NCI-H774 (cell line): ENCODE results near the gene DET1.
A peak's percentile ranks its signal among the peaks of the same experiment; 100 is the strongest.
"Not testable (repeated sequence)": the region's sequence is repeated elsewhere in the genome, so short reads cannot be mapped to it uniquely, and the experiment has no call there.

Experiments
- DNase-seq: peaks from one replicate; lab custom pipeline; 2025; lab: John Stamatoyannopoulos, UW

Gene DET1

GRCh38 chr15:88493844-88494243 is 52.6 kb downstream of the DET1 start:
- no peak for DNase-seq

GRCh38 chr15:88491158-88491557 is 55.3 kb downstream of the DET1 start:
- DNase-seq, result peak; percentile 22

- no peak for DNase-seq
Observed at GRCh38 chr15:88490036-88490435, 56.4 kb downstream of the DET1 start.

- DNase-seq, result no peak
Observed at GRCh38 chr15:88489321-88489720, 57.2 kb downstream of the DET1 start.

- no peak for DNase-seq
Observed at GRCh38 chr15:88487796-88488523, 58.5 kb downstream of the DET1 start.

- DNase-seq, result no peak
Observed at GRCh38 chr15:88487178-88487795, 59.2 kb downstream of the DET1 start.

GRCh38 chr15:88484682-88485331 is 61.7 kb downstream of the DET1 start:
- DNase-seq, result no peak

- no peak for DNase-seq
Observed at GRCh38 chr15:88482263-88482662, 64.2 kb downstream of the DET1 start.

GRCh38 chr15:88480981-88481380 is 65.5 kb downstream of the DET1 start:
- no peak for DNase-seq

- no peak for DNase-seq
Observed at GRCh38 chr15:88479169-88479568, 67.3 kb downstream of the DET1 start.

- DNase-seq, result no peak
Observed at GRCh38 chr15:88477904-88478303, 68.6 kb downstream of the DET1 start.

- DNase-seq, result no peak
Observed at GRCh38 chr15:88477126-88477525, 69.4 kb downstream of the DET1 start.

GRCh38 chr15:88476635-88477060 is 69.8 kb downstream of the DET1 start:
- DNase-seq, result peak; percentile 6

- not testable (repeated sequence) for DNase-seq
Observed at GRCh38 chr15:88473661-88474293, 72.7 kb downstream of the DET1 start.

GRCh38 chr15:88472225-88472624 is 74.3 kb downstream of the DET1 start:
- no peak for DNase-seq

GRCh38 chr15:88470625-88471372 is 75.7 kb downstream of the DET1 start:
- no peak for DNase-seq

GRCh38 chr15:88469321-88469720 is 77.2 kb downstream of the DET1 start:
- no peak for DNase-seq

- not testable (repeated sequence) for DNase-seq
Observed at GRCh38 chr15:88468721-88469120, 77.8 kb downstream of the DET1 start.

GRCh38 chr15:88467935-88468528 is 78.4 kb downstream of the DET1 start:
- DNase-seq, result no peak

- DNase-seq, result peak; percentile 86
Observed at GRCh38 chr15:88467073-88467934, 79.2 kb downstream of the DET1 start, which contains the start of the genes MRPL46 and MRPS11. TSS of gene MRPL46 (minus strand) at chr15:88467388. CDS start at chr15:88467377, 11 bp downstream. TSS of gene MRPS11 (plus strand) at chr15:88467708. CDS start at chr15:88467718, 10 bp downstream.
